ENCODE measurements around the gene MUC12.

Gene MUC12

DNA sequence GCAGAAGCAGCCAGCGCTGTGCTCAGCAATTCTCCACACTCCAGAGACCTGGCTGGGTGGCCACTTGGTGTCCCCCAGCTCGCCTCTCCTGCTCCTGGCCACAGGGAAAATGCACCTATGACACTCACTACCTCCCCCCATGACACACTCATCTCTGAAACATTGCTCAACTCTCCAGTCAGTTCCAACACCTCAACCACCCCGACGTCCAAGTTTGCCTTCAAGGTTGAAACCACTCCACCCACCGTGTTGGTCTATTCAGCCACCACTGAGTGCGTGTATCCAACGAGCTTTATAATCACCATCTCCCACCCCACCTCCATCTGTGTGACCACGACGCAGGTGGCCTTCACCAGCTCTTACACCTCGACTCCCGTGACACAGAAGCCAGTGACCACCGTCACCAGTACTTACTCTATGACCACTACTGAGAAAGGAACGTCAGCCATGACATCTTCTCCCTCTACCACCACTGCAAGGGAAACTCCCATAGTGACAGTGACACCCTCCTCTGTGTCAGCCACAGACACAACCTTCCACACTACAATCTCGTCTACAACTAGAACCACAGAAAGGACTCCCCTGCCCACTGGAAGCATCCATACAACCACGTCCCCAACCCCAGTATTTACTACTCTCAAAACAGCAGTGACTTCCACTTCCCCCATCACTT is 17.3 kb upstream of the MUC12 start:
- no peak for DNase-seq (ENCODE audit: low read depth, low spot score)
- H3K27ac ChIP-seq = no peak overlapping the region

DNA sequence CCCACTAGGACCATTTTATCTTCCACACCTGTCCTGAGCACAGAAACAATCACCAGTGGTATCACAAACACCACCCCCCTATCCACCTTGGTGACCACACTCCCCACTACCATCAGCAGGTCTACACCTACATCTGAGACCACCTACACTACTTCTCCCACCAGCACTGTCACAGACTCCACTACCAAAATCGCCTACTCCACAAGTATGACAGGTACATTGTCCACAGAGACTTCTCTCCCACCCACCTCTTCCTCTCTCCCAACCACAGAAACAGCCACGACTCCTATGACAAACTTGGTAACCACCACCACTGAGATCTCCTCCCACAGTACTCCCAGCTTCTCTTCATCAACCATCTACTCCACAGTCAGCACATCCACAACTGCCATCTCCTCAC is 16.7 kb upstream of the MUC12 start:
- no peak overlapping the region for H3K27ac ChIP-seq
- DNase-seq (ENCODE audit: low read depth, low spot score) = no peak

DNA sequence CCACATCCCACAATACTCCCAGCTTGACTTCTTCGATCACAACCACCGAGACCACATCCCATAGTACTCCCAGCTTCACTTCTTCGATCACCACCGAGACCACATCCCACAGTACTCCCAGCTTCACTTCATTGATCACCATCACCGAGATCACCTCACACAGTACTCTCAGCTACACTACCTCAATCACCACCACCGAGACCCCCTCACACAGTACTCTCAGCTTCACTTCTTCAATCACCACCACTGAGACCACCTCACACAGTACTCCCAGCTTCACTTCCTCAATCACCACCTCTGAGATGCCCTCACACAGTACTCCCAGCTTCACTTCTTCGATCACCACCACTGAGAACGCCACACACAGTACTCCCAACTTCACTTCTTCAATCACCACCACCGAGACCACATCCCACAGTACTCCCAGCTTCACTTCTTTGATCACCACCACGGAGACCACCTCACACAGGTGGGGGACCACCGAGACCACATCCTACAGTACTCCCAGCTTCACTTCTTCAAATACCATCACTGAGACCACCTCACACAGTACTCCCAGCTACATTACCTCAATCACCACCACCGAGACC is 11.4 kb upstream of the MUC12 start:
- no peak overlapping the region for H3K27ac ChIP-seq
- DNase-seq (ENCODE audit: low read depth, low spot score) = no peak

DNA sequence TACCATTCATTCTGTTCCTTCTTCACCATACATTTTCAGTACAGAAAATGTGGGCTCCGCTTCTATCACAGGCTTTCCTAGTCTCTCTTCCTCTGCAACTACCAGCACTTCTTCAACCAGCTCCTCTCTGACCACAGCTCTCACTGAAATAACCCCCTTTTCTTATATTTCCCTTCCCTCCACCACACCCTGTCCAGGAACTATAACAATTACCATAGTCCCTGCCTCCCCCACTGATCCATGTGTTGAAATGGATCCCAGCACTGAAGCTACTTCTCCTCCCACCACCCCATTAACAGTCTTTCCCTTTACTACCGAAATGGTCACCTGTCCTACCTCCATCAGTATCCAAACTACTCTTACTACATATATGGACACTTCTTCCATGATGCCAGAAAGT is 9.5 kb upstream of the MUC12 start:
- no peak for DNase-seq (ENCODE audit: low read depth, low spot score)

DNA sequence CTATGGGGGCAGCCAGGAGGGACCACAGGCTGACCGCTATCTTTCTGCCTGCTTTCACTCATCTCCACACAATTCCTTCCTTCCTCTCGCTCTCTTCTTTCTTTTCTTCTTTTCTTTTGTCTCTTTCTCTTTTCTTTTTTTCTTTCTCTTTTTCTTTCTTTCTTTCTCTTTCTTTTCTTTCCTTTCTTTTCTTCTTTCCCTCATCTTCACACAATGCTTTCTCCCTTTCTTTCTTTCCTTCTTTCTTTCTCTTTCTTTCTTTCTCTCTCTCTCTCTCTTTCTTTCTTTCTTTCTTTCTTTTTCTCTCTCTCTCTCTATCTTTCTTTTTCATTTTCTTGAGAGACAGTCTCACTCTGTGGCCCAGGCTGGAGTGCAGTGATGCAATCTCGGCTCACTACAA is 6.8 kb upstream of the MUC12 start:
- no peak for DNase-seq (ENCODE audit: low read depth, low spot score)
- H3K27ac ChIP-seq = no peak overlapping the region

More for the DNA sequence above, 9.5 kb upstream of the MUC12 start:
- no peak overlapping the region for H3K27ac ChIP-seq

DNA sequence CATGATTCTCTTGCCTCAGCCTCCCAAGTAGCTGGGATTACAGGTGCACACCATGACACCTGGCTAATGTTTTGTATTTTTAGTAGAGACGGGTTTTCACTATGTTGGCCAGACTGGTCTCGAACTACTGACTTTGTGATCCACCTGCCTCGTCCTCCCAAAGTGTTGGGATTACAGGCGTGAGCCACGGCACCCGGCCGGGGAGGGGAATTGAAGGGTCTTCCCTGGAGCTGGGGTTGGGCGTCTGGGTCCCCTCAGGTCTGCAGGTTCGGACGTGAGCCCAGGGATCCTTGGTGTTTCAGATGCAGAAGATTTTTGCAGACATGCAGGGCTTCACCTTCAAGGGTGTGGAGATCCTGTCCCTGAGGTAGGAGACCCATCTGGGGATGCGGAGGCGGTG is 6.0 kb upstream of the MUC12 start:
- H3K27ac ChIP-seq = no peak overlapping the region
- no peak for DNase-seq (ENCODE audit: low read depth, low spot score)

DNA sequence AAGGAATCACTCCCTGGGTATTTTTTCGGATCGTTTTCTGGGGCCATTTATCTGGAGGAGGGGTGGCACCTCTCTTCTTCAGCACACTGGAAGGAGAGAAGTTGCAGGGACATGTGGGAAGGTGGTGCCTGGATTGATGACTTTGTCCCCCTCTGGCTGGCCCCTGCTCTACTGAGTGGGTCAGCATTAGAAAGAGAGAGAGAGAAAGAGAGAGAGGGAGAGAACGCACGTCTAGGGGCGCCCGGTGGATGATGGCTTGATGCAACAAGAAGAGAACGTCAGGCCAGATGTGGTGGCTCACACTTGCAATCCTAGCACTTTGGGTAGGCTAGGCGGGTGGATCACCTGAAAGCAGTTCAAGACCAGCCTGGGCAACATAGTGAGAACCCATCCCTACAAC is 5.5 kb upstream of the MUC12 start:
- no peak overlapping the region for H3K27ac ChIP-seq
- no peak for DNase-seq (ENCODE audit: low read depth, low spot score)

DNA sequence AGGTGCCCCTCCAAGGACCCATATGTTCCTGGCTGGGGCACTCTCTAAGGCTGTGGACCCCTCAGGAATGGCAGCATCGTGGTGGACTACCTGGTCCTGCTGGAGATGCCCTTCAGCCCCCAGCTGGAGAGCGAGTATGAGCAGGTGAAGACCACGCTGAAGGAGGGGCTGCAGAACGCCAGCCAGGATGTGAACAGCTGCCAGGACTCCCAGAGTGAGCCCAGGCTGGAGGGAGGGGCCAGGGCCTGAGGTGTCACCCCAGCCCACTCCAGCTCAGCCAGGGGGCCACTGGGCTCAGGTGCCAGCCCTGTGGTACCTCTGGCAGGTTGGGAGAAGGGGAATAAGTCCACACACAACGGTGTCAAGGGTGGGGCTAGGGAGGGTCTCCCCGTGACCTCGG is 4.7 kb upstream of the MUC12 start:
- no peak for DNase-seq (ENCODE audit: low read depth, low spot score)
- no peak overlapping the region for H3K27ac ChIP-seq

DNA sequence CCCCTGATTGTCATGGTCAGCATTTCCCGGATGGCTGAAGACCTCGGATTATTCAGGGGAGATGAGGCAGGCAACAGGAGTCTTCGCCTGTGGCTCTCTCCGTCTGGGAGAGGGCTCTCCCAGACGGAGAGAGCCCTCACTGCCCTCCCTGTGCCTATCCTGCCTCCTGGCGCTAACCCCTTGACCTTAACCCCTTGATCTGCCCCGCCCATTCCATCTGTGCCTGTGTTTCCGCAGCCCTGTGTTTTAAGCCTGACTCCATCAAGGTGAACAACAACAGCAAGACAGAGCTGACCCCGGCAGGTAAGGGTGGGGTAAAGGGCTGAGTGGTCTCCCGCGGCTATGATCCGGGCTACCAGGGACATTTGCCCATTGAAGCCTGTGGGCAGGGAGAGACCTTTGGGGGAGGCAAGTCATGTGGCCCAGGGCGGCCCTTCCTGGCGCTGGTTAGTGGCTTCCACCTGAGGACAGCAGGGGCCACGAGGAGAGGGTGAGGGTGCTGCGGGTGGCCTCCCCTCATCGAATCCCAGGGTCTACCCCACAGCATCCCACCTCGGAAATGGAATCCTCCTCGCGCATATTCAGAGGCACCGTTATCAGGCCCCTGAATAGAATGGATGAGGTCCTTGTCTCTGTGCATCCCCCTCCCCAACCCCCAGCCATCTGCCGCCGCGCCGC is 4.2 kb upstream of the MUC12 start:
- no peak for DNase-seq (ENCODE audit: low read depth, low spot score)

DNA sequence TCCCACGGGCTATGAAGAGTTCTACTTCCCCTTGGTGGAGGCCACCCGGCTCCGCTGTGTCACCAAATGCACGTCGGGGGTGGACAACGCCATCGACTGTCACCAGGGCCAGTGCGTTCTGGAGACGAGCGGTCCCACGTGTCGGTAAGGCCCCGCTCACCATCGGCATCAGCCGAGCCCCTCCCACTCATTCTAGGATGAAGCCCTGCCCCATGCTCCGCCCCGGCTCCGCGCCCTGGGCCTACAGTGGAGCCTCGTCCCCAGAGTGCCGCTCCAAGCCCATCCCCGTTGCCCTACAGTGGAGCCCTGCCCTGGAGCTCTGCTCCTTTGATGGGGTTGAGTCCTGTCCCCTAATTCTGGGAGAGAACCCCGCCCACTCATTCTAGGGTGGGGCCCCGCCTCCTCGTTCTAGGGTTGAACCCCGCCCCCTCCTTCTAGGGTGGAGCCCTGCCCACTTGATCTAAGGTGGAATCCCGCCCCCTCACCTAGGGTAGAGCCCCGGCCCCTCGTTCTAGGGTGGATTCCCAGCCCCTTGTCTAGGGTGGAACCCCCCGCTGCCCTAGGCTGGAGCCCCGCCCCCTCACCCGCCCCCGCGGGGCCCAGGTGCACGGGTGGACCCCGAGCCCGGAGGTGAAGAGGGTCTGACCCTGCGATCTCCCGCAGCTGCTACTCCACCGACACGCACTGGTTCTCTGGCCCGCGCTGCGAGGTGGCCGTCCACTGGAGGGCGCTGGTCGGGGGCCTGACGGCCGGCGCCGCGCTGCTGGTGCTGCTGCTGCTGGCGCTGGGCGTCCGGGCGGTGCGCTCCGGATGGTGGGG is 3.4 kb upstream of the MUC12 start:
- DNase-seq (ENCODE audit: low read depth, low spot score) = no peak

More for the DNA sequence above, 4.2 kb upstream of the MUC12 start:
- H3K27ac ChIP-seq = no peak overlapping the region

DNA sequence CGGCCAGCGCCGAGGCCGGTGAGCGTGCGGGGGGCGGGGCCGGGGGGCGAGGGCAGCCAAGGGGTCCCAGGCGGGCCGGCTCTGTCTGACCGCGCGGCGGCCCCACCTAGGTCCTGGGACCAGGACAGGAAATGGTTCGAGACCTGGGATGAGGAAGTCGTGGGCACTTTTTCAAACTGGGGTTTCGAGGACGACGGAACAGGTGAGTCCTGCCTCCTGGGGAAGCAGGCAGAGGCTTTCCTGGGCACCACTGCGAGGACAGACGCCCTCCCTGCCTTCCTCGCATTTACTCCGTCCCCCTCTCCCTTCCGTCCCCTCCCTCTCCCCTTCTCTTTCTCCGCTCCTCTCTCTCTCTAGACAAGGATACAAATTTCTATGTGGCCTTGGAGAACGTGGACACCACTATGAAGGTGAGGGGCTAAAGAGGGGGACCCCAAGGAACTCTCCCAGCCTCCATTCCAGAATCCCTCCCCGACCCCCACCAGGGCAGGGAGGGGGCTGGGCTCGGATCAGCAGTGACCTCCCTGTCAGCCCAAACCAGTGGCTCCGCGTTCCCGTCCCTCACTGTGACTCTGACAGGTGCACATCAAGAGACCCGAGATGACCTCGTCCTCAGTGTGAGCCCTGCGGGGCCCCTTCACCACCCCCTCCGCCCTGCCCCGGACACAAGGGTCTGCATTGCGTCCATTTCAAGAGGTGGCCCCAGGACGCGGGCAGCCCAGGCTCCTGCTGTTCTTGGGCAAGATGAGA is 2.6 kb upstream of the MUC12 start:
- H3K27ac ChIP-seq = no peak overlapping the region
- no peak for DNase-seq (ENCODE audit: low read depth, low spot score)

More for the DNA sequence above, 3.4 kb upstream of the MUC12 start:
- H3K27ac ChIP-seq = no peak overlapping the region

DNA sequence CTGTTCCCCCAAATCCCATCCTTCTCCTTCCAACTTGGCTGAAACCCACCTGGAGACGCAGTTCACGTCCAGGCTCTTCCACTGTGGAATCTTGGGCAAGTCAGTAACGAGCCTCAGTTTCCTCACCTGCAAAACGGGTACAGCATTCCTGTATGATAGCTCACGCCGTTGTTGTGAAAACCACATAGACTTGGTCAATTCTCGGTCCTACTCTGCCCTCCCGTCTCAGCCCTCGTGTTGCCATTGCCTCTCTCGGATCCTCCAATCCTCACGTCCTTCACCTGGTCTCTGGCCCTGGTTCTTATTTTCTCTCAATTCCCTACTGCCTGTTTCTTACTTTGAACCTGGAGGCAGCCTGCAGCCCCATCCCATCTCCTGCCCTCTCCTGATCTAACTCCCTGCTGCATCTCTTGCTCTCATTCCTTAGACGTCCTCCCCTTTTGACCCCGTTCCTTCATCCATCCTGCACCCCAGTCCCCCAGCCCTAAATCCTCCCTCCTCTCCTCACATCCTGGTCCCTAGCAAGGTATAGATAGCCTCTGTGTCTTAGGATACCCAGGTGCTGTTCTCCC is 2.0 kb upstream of the MUC12 start:
- no peak for DNase-seq (ENCODE audit: low read depth, low spot score)

DNA sequence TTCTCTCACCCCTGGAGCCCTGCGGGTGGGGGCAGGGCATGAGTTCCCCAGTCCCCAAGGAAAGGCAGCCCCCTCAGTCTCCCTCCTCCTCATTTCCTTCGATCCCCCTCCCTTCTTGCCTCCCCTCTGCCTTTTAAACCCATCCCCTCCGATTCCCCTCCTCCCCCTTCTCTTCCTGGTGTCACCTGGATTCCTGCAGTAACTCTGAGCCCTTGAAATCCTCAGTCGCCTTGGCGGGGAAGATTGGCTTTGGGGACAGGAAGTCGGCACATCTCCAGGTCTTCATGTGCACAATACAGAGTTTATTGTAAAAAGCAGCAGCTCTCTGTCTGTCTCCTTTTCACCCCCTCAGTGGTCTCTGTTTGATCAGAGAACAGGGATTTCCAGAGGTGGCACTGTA is 1.3 kb upstream of the MUC12 start:
- DNase-seq (ENCODE audit: low read depth, low spot score) = no peak
- H3K27ac ChIP-seq = no peak overlapping the region

More for the DNA sequence above, 2.0 kb upstream of the MUC12 start:
- H3K27ac ChIP-seq = no peak overlapping the region

DNA sequence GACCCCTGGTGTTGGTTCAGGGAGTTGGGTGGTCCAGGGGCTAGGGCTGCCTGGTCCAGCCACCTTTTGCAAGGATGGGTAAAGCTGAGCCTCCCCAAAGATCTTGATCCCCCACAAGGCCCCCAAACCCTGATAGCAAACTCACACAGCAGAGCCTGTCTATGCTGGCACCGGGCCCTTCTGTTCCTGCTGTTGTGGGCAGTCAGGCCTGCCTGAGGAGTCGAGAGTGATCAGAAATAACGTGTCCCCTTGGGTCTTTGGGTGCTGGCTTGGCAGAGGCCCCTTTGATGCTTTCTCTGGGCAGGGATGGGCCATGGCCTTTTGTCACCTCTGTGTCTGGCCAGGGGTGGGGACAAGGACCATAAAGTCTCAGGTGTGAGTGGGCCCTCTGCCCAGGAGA is 715 bp upstream of the MUC12 start:
- no peak overlapping the region for H3K27ac ChIP-seq

DNA sequence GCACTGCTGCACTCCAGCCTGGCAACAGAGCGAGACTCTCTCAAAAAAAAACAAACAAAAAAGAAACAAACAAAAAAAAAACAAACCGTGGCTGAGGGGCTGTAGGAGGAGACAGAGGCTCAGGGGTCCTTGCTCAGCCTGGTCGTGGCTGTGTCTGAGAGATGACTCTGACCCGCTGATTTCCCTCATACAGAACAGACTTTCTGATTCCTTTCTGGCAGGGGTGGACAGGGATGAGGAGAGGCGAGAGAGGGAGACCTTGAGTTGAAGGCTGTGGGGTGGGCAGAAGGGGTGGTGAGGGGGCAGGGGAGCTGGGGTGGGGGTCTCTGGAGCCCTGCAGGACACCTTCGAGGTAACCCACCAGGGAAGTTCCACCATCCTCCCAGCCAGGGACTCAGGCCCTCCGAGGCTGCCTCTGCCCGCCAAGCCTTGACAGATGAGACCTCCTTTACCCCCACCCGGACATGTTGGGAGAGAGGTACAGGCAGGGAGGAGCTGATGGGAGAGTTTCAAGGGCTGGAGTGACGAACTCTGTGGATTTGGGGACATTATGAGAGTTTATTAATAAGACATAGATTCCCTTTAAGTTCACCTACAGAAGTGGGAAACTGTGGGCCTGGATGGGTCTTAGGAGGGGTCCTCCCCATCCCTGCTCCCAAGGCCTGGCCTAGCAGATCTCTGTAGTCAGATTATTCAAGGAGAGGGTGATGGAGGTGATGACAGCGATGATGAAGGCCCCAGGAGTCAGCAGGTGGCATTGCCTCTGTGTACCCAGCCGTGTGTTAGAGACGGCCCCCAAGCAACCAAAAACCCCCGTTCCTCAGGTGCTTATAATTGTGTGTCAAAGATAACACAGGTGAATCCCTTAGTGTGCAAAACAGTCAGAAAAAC is 2.0 kb downstream of the MUC12 start:
- no peak overlapping the region for H3K27ac ChIP-seq
- DNase-seq (ENCODE audit: low read depth, low spot score) = no peak

More for the DNA sequence above, 715 bp upstream of the MUC12 start:
- no peak for DNase-seq (ENCODE audit: low read depth, low spot score)

DNA sequence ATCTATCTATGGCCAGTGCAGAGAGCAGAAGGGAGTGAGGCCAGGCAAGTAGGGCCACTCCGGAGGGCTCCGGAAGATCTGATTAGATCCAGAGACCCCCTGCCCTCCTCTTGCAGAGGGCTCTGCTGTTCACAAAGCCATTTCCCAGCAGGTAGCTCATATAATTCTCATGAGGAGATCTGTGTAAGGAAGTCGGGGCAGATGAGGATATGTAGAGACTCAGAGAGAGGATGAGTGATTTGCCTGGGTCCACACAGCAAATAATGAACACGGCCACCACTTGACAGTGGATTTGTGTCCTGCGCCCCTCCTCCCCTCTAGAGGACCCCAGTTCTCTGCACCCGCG is 2.6 kb downstream of the MUC12 start:
- no peak for DNase-seq (ENCODE audit: low read depth, low spot score)
- no peak overlapping the region for H3K27ac ChIP-seq

DNA sequence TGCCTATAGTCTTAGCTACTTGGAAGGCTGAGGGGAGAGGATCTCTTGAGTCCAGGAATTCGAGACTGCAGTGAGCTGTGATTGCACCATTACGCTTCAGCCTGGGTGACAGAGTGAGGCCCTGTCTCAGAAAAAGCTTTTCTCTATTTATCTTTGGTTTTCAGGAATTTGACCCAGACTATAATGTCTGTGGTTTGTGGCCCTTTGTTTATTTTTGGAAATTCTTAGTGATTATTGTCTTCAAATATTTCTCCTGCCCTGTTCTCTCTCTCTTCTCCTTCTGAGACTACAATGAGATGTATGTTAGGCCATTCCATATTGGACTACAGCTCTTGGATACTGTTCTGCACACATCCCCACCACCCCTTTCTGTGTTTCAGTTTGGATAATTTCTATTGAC is 4.7 kb downstream of the MUC12 start:
- DNase-seq (ENCODE audit: low read depth, low spot score) = no peak
- no peak overlapping the region for H3K27ac ChIP-seq

DNA sequence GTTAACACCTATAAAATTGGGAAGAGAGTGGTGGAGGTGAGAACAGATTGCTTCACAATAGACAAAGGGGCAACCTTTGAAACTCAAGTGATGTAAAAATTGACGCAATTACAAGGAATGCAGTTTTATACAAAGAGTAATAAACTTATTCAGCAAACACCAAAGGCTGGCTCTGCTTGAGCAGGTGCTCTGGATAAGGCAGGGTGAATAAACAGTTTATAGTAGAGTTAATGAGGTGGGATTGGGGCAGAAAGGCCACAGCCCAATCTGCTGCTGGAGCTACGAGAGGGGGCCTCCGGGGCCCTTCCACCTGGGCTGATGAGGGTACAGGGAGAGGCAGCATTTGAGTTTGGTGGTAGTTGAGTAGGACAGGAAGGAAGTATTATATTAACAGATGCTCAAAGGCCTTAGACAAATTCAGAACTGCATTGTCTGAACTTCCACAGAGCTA is 6.0 kb downstream of the MUC12 start:
- no peak for DNase-seq (ENCODE audit: low read depth, low spot score)
- H3K27ac ChIP-seq = no peak overlapping the region

DNA sequence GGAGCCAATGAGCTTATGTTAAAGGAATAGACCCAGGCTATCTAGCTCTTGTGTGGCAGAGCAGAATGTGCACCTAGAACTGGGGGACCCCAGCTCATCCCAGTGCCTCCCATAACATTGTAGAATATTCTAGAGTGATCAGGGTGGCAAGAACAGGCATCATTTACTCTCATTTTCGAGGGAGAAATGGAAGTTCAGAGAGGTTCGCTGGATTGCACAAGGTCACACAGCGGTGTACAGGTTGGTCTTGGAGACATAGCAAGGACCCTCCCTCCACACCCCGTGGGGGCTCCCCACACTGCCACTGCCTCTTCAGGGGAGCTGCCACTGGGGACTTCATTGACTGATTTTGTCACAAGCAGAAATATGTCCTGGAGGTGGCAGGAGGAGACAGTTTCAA is 8.9 kb downstream of the MUC12 start:
- H3K27ac ChIP-seq = no peak overlapping the region
- no peak for DNase-seq (ENCODE audit: low read depth, low spot score)
